HG02852 (cell line): ENCODE measurements around the gene FAM234A.
"Not testable (repeated sequence)": the region's sequence is repeated elsewhere in the genome, so short reads cannot be mapped to it uniquely, and the experiment has no call there.

ENCODE experiments used
- ATAC-seq: cut with Tn5 transposase; IDR thresholded peaks from one replicate; pipeline ENCODE4 v1.9.1; 2021; ENCODE audit warnings: mild to moderate bottlenecking, moderate library complexity; ENCODE audit not compliant: unreplicated experiment

The FAM234A gene

GRCh38 chr16:263944-264343 is 29.3 kb downstream of the FAM234A start:
- no peak for ATAC-seq

GRCh38 chr16:264440-264951 is 29.9 kb downstream of the FAM234A start:
- no peak for ATAC-seq

- ATAC-seq, result no peak
Measured at GRCh38 chr16:265002-265529, 30.4 kb downstream of the FAM234A start.

DNA sequence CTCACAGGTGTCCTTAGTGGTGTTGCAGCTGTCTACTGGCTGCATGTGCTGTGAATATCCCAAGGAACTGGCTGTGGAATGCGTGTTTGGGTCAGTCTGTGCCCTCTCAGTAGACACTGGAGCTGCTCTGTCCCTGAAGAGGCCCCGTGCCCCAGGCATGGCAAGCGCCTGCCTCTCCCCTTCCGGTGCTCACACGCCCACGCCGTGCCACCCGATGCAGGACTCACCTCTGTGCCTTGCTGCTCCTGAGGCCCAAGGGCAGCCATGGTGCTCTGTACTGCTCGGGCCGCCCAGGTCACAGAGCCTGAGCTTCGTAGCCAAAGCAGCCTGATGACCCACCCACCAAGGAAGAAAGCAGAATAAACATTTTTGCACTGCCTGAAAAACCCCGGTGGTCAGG is 31.1 kb downstream of the FAM234A start:
- ATAC-seq, result no peak

GRCh38 chr16:266258-267164 is 31.9 kb downstream of the FAM234A start:
- no peak for ATAC-seq

- ATAC-seq, result not testable (repeated sequence)
Measured at GRCh38 chr16:267562-267961, 32.9 kb downstream of the FAM234A start.

- no peak for ATAC-seq
Measured at GRCh38 chr16:268141-269053, 33.8 kb downstream of the FAM234A start.

DNA sequence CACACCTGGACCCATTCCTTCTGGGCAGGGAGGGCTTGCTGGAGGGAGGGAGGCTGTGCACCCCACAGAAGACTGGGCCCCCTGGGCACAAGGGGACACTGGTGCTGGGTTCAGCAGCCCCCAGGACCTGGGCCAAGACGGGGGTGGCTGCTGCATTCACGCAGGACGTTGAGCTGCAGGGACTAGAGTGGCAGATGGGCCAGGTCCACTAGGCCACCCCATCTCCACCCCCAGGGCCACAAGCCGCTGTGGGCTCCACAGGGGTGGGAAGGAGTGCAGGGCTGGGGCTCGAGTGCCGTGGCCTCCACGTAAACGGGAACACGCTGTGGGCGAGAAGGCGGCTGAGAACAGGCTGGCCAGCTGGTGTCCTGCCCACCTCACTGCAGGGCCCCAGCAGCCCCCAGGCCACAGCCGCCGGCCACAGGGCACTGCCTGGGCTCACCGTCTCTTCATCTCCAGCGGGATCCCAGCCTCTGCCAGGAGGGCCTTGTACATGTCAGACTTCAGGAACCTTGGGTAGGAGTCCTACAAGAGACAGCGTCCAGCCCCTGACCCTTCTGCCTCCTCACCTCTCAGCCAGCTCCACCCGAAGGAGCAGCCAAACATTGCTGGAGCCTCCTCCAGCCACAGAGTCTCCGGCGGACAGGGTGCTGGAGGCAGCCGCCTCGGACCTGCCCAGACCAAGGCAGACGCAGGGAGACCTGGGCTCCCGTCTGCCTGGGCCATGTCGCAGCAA is 34.6 kb downstream of the FAM234A start:
- ATAC-seq, result no peak

DNA sequence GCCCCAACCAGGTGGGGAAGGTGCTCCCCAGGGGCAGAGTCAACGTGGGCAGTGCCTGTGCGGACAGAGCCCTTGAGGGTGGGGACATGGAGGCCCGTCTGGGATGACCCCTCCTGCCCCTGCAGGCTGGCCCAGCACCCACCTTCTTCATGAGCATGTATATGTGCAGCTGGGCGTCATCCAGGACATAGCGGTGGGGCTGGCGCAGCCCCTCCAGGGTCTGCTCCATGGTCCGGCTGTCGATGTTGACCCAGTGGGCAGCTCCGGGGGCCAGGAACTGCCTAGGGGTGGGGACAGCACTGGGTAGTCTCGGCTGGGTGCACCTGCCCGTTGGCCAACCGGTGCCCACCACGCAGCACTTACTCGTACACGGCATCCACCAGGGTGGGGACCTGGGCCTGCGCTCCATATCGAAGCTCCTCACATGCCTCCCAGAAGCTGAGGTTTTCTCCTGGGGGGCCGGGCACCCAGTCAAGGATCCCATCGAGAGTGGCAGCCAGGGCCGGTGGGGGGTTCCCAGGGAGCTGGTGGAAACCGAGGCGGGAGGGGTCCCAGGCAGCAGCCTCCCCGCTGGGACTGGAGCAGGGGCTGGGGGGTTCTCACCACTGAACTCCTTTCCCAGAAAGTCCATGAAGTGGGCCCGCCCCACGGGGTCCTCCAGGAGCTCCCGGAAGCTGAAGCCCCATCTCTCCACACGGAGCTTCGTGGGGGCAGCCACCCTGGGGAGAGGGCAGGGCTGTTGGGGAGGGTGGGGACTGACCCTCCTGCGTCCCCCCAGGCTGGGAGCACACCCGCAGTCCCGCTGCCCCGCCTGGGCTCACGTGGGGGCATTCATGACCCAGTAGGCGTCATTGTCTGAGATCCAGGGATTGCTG is 36.0 kb downstream of the FAM234A start:
- no peak for ATAC-seq

DNA sequence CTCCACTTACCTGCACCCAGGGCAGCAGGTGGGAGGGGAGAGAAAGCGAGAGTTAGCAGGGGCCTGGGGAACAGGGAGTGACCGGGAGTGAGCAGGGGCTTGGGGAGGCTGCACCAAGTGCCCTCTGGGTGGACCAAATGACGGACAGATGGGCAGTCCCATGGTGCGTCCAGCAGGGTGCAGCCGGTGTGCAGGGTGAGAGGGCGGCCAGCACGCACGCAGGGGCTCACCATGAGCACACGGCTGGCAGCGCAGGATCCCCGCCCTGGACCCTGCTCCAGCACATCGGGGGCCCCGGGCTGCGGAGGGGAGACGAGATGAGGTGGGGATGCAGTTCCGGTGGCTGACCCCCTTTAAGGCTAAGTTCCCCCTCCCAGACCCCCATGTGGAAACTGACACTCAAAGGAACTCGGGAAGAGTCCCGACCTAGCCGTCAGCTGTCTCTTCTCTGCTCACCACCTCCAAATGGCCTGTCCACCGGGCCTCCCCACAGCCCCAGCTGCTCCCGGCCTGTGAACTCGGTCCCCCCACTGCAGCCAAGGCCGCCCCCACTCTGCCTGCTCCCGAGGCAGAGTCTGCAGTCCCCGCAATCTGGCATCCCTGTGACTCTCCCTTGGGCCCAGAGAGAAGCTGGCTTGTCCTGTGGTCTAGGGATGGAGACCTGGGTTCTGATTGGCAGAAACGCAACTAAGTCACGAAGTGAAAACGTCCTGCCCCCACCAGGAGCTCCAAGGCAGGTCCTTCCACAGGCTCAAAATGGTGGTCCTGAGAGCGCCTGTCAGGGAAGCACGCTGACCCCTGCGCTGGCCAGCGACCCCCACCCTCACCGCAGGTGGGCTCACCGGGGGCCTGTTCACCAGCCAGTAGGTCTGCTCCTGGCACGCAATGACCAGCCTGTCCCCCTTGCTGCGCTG is 38.3 kb downstream of the FAM234A start:
- ATAC-seq, result no peak

GRCh38 chr16:273547-274421 is 39.2 kb downstream of the FAM234A start:
- no peak for ATAC-seq

DNA sequence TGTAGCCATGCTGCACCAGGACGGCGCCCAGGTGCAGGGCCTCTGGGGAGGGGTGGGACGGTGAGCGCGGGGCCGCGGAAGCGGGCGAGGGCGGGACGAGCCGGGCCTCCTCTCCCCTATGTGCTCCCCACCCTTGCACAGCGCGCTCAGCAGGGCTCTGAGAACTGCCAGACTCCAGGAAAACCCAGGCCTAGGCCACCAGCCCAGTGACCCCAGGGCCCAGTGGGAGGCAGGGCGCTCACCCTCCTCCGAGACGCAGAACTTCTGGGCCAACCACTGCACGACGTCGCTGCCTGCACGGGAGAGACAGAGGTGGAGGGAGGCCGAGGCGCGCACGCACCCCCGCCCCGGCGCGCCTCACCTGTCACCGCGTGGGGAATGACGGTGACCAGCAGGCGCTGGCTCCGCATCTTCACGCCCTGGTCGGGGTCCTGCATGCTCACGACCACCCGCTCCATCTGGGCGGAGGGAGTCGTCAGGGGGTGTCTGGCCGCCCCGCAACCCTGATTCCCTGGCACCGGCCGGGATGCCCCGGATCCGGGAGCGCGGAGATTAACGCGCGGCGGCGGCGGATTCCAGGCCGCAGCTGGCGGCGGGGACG is 40.5 kb downstream of the FAM234A start:
- no peak for ATAC-seq

DNA sequence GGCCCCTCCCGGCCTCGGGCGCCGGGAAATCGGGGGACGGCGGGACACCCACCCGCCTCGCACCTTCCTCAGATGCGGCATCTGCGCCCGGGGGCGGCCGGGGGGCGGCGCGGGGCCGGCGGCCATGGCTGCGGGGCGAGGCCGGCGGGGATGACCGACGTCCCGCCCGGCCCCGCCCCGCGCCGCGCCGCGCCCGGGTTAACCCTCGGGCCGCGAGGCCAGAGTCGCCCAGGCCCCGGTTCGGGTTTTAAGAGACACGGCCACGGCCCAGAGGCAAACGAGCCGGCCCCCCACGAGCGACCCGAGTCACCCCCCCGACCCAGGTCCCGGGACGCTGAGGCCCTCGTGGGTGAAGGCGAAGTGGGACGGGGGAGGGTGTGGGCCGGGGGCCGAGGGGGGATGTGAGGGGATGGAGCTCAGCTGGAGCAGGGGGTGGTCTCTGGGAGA is 41.2 kb downstream of the FAM234A start, which contains the start of gene RGS11:
TSS of gene RGS11 (minus strand) at position 159 of the 447 bp plus-strand sequence. CDS start at position 126, 33 bp downstream.
- ATAC-seq, result no peak

DNA sequence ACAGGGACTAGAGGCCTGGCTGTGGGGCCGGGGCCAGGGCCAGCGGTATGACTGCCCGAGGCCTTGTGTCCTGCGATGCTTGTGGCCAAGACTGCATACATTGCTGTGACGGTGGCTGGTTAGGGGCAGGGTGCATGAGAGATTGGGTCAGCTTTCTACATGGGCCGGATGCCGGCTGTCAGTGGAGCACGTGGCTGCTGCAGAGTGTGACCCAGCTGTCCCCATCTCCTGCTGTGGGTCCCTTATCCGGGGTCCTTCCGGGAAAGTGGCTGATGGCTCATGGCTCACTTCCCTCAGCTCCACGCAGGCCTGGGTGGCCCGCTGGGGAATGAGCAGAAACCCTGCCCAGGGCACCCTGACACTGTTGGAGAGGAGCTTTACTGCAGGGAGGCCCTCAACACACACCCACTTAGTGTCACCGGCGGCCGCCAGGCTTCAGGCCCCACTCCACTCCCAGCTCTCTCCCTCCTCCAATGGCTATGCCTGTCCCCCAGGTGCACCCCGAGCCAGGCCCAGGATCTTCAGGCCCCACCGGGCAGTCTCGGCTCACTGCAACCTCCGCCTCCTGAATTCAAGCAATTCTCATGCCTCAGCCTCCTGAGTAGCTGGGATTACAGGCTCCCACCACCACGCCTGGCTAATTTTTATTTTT is 41.9 kb downstream of the FAM234A start:
- no peak for ATAC-seq

DNA sequence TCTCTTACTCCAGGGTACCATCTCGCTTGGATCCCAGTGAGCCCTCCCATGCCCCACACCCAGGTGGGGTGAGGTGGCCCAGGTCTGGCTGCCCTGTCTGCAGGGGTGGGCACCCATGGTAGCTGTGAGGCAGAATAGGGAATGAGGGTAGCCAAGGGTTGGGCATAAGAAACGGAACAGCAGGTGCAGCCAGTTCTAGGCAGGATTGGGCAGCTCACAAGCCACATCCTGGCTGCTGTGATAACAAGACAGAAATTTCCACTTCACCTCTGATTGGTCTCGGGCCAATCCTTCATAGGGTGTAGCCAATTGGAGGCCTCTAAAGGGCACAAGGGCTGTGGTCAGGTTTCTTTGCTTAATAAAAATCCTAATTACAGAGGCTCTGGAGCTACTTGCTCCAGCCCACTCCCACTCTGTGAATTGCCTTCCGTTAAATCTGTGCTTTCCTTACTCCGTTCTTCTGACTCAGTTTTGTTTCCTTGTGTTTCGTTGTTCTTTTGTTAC is 44.3 kb downstream of the FAM234A start:
- no peak for ATAC-seq

GRCh38 chr16:279531-279930 is 44.9 kb downstream of the FAM234A start:
- ATAC-seq, result no peak
